HG03558 (cell line): ENCODE data around the gene GOLGA6L2.

Experiments
- ATAC-seq: cut with Tn5 transposase; IDR thresholded peaks from one replicate; pipeline ENCODE4 v1.9.1; 2021; ENCODE audit warnings: moderate number of reproducible peaks; ENCODE audit not compliant: unreplicated experiment; ENCODE audit errors: extremely low read depth

Gene GOLGA6L2, protein sequence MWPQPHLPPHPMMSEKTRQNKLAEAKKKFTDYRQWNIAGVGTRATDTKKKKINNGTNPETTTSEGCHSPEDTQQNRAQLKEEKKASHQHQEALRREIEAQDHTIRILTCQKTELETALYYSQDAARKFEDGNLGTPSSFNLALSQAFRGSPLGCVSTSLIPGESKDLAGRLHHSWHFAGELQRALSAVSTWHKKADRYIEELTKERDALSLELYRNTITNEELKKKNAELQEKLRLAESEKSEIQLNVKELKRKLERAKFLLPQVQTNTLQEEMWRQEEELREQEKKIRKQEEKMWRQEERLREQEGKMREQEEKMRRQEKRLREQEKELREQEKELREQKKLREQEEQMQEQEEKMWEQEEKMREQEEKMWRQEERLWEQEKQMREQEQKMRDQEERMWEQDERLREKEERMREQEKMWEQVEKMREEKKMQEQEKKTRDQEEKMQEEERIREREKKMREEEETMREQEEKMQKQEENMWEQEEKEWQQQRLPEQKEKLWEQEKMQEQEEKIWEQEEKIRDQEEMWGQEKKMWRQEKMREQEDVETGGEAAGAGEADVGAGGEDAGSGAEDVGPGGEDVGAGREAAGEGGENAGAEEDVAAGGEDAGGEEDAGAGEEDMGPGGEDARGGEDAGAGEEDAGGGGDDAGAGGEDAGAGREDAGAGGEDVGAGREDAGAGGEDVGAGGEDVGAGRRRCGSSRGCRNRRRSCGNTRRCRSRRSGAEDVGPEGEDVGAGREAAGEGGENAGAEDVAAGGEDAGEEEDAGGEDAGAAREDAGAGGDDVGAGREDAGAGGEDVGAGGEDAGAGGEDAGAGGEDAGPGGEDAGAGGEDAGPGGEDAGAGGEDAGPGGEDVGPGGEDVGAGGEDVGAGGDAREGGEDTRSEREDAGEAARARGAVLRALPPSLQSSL

GRCh38 chr15:23447107-23447500 lies at the start of gene GOLGA6L2:
TSS of gene GOLGA6L2 (minus strand) at chr15:23447243. CDS start at chr15:23447181, 62 bp downstream.
- ATAC-seq: no peak

DNA sequence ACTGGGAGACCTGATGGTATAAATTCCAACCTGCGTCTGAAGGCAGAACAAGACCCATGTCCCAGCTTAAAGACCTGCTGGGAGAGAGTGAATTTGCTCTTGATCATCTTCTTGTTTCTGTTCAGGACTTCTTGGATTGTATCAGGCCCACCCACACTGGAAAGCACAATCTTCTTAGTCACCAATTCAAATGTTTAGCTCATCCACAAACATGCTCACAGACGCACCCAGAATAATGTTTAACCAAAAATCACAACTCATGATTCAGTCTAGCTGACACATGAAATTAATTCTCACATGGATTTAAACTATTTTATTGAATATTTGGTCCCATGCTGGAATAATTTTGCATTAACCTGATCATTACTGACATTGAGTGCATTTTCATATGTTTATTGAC lies 37.8 kb upstream of the GOLGA6L2 start:
- ATAC-seq: no peak

- no peak for ATAC-seq
Observed at GRCh38 chr15:23483821-23484299, 36.8 kb upstream of the GOLGA6L2 start.

DNA sequence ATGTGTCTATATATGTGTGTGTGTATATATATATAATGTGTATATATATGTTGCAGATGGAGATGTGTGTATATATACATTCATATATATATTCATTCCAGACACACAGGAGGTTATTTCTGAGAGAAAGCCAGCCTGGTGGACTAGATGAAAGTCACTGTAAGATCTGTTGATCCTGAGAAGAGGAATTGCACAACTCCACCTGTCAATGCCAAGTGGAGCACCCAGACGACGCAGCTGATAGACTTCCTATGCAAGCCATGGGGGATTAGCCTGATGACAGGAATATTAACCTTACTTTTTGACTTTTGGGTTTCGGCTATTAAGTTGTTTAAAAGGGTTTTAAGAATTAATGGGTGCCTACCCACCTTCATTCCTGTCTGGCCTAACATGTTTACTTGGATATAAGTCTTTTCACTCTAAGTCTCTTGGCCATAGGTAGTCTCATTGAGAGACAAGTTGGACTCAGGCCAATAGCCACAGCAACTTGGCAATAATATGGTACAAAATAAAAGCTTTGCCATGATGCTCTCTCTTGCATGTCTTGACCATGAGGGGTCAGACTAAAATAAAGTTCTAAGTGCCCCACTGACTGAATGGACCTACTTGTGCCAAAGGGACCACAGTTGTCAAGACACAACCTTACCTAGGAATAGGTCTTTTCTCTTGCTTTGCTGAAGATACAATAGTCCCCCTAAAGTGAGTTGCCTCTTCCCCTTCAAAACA lies 35.9 kb upstream of the GOLGA6L2 start:
- no peak for ATAC-seq

DNA sequence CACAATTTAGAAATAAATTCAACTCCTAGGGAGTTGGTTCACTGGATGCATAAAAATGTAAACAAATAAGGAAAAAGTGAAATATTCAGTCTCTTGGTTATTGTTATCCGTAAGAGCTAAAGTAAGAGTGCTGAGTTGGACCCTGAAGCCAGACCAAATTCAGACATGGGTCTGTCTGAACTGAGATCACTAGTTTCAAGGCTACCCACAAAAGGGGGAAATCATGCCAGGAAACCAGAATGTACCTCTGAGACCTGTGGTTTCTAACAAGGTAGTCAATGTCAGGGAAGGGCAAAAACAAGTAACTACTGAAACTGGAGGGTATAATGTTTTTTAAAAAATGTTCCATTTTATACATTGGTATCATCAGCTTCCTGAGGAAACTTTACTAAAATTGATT lies 35.2 kb upstream of the GOLGA6L2 start:
- no peak for ATAC-seq

GRCh38 chr15:23477920-23478319 lies 30.9 kb upstream of the GOLGA6L2 start:
- no peak for ATAC-seq

- no peak for ATAC-seq
Observed at GRCh38 chr15:23472678-23473077, 25.6 kb upstream of the GOLGA6L2 start.

- ATAC-seq: no peak
Observed at GRCh38 chr15:23472033-23472432, 25.0 kb upstream of the GOLGA6L2 start.

DNA sequence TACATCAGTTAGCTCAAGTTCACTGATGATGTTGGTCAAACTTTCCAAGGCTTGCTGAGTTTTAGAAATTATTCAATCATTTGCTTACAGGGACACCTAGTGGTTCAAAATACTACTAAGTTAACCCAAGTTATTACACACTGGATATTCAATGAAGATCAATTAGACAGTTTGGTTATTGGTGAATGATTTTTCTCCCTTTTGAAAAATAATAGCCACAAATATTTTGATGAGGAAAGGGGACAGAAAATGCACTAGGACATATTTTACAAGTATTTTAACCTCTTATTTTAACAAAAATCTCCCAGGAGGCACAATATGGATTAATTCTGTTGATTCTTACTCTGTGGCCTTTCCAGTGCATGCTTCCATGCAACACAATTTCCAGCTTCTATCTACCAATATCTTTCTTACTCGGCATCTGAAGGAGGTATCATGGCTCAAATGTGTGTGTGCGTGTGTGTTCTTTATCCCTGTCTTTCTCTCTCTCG lies 20.1 kb upstream of the GOLGA6L2 start:
- no peak for ATAC-seq

DNA sequence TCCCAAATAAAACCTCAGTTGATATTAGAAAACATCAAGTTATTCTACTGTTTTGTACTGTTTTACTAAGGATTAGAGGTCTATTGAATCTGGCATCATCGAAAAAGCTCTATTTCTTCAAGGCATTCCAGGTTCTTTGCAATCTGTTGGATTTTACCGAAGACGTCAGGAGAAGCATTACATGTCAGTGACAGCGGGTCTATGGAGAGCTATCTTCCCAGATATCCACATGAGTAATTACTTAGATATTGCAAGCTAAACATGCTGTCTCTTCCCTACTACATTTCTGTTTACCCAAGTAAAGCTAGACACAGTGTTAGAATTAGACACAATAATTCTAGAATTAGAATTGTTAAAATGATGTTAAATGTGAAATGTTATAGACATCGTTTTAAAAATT lies 10.8 kb upstream of the GOLGA6L2 start:
- ATAC-seq: no peak

DNA sequence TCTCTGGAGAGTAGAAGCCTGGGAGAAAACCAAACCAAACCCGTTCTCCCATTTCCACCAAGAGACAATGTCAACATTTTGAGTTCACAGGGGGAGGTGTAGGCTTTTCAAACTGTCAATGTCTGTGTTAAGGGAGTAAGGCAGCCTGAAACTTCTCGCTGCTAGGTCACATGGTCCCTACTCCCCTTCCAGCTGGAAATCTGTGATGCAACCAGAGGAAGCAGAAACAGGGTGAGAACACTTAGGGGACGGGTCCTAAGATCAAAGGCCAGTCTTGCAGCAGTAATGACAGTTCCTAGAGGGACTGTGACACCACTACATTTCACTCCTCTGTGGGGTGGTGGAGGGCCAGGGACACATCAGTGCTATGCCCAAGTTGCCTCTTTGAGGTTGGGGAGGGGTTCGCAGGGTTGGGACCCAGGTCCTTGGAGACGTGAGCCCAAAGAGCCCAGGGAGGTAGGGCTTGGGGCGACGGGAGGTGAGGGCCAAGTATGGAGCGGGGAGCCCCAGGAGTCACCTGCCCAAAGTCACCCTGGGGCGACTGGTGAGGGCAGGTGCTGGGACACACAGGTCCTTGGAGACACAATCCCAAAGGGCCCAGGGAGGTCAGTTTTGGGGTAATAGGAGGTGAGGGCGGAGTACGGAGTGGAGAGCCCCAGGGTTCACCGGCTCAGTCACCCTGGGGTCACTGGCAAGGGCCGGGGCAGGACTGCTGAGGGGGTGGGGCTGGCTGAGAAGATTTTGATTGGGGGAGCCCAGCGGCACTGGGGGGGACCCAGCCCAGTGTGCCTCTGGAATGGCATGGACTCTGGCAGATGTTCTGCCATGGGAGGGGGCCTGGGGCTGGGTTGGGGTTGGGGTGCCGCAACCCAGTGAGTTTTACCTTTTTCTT lies 582 bp downstream of the GOLGA6L2 start:
- no peak for ATAC-seq

GRCh38 chr15:23444269-23444668 lies 2.8 kb downstream of the GOLGA6L2 start:
- no peak for ATAC-seq

GRCh38 chr15:23441204-23441603 lies 5.8 kb downstream of the GOLGA6L2 start:
- no peak for ATAC-seq

DNA sequence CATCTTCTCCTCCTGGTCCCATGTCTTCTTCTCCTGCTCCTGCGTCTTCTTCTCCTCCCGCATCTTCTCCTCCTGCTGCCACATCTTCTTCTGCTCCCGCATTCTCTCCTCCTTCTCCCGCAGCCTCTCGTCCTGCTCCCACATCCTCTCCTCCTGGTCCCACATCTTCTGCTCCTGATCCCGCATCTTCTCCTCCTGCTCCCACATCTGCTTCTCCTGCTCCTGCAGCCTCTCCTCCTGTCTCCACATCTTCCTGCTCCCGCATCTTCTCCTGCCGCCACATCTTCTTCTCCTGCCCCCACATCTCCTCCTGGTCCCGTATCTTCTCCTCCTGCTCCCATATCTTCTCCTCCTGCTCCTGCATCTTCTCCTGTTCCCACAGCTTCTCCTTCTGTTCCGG lies 6.4 kb downstream of the GOLGA6L2 start:
- no peak for ATAC-seq

DNA sequence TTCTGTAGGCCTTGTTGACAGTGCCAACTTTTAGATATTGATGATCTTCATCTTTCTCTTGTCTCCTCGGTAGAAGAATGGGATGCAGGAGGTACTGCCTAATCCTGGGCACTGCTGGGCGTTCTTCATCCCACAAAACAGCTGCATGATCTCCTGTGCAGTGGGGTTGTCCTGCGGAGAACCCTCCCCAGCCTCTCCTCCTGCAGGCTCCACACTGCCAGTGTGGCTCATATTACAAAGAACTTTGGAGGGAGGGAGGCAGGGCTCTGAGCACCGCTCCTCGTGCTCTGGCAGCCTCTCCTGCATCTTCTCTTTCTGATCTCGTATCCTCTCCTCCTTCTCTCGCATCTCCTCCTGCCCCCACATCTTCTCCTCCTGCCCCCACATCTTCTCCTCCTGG lies 7.5 kb downstream of the GOLGA6L2 start:
- ATAC-seq: no peak

DNA sequence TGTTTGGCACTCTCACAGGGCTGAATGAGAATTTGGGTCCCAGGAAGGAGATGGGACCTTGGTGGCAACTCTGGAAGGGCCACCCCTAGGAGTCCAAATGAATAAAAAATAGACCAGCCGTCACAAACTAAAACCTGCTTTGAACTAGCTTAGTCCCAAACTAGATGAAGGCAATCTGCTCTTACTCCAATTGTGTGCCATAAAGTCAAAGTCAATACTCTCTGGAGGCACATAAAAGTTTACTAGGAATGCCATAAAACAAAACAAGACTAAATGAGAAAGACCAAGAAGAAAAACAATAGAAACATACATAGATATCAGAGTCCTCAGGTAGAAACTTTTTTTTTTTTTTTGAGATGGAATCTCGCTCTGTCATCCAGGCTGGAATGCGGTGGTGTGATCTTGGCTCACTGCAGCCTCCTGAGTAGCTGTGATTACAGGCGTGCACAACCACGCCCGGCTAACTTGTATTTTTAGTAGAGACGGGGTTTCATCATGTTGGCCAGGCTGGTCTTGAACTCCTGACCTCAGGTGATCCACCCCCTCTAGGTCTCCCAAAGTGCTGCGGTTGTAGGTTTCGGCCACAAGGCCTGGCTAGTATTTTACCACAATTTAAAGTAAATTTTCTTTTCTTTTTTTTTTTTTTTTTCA lies 8.1 kb downstream of the GOLGA6L2 start:
- no peak for ATAC-seq

GRCh38 chr15:23437673-23438072 lies 9.4 kb downstream of the GOLGA6L2 start:
- no peak for ATAC-seq

DNA sequence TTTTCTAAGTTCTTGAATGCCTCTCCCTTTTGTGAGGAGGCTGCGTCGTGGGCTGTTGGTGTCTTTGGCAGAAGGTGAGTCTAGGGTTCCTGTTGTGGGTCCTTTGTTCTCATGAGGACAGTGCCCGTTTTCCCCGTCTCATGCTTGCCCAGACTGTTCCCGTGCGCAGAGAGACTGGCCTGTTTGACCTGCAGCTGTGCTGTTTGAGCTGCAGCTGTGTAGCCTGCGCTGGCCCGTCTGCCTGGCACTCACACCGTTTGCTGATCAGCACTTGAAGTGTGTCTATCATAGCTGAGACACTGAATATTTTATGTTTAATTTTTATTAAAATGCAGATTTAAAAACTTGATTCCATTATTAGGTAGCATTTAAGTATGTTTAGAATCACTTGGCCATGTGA lies 9.9 kb downstream of the GOLGA6L2 start:
- no peak for ATAC-seq

- ATAC-seq: no peak
Observed at GRCh38 chr15:23436421-23436820, 10.6 kb downstream of the GOLGA6L2 start.
